H1 (cell line): Measurements from ENCODE around the gene ROBO2. TPM values are rescaled to one million over a fixed set of nuclear protein-coding genes. Genes with fewer than 3 reads are reported as not detected.

Source experiments
- CTCF ChIA-PET: fragments of 300-600 bp; sonication (Branson Sonifier 250); formaldehyde crosslinking; loops from one replicate; lab custom pipeline; 2021; ENCODE audit not compliant: partially characterized antibody; lab: Charles Lee
- POLR2A ChIA-PET: fragments of 300-600 bp; sonication (Branson Sonifier 250); formaldehyde crosslinking; loops from one replicate; lab custom pipeline; 2021; ENCODE audit warnings: inconsistent platforms; ENCODE audit not compliant: partially characterized antibody; lab: Charles Lee
- DNase-seq, 2 experiments: peaks; one replicate each; pipeline versions ENCODE4 v3.0.0 to v3.0.0-alpha.2; 2010 to 2022; ENCODE audit warnings: low spot score in 2 of 2, low read depth in 1 of 2, mixed read lengths in 1 of 2
- FAIRE-seq: peaks from 2 replicates; lab custom pipeline; 2011; peaks lifted over from hg19 to GRCh38; lab: Jason Lieb, UNC
- H2AFZ ChIP-seq: 2 replicates; pipeline ENCODE4 v1.8.1; 2012; ENCODE audit warnings: low read length, inconsistent platforms
- H2AK5ac ChIP-seq: 2 replicates; pipeline ENCODE4 v1.6.1; 2013; ENCODE audit warnings: low read depth, low read length
- H2BK120ac ChIP-seq: replicated peaks from 2 replicates; pipeline ENCODE3; 2013; ENCODE audit warnings: low read depth, low read length, inconsistent platforms
- H2BK12ac ChIP-seq: 2 replicates; pipeline ENCODE4 v1.6.1; 2013; ENCODE audit warnings: low read depth, low read length
- H2BK15ac ChIP-seq: 2 replicates; pipeline ENCODE4 v1.6.1; 2013; ENCODE audit warnings: low read length
- H2BK20ac ChIP-seq: 2 replicates; pipeline ENCODE4 v1.6.1; 2013; ENCODE audit warnings: low read length
- H2BK5ac ChIP-seq: 2 replicates; pipeline ENCODE4 v1.6.1; 2013; ENCODE audit warnings: low read depth, low read length
- H3K14ac ChIP-seq: 2 replicates; pipeline ENCODE4 v1.6.1; 2013; ENCODE audit warnings: inconsistent platforms; ENCODE audit not compliant: insufficient read length
- H3K18ac ChIP-seq: 2 replicates; pipeline ENCODE4 v1.6.1; 2013; ENCODE audit warnings: low read length; ENCODE audit errors: extremely low read depth
- H3K23ac ChIP-seq: 2 replicates; pipeline ENCODE4 v1.6.1; 2013; ENCODE audit warnings: inconsistent platforms; ENCODE audit not compliant: insufficient read length
- H3K23me2 ChIP-seq: 2 replicates; pipeline ENCODE4 v1.6.1; 2013; ENCODE audit warnings: low read depth, low read length
- H3K27ac ChIP-seq: 2 replicates; pipeline ENCODE4 v1.6.1; 2011; ENCODE audit warnings: low read depth, low read length, inconsistent platforms
- H3K27me3 ChIP-seq, 4 experiments: replicated peaks in 1 of 4; 1 replicate in 1 of 4; 2 replicates in 3 of 4; pipeline versions ENCODE4 v1.6.1 to v1.8.1; 2011 to 2013; ENCODE audit warnings: low read length in 3 of 4, mild to moderate bottlenecking in 3 of 4, inconsistent platforms in 2 of 4, mixed read lengths in 2 of 4, moderate library complexity in 1 of 4; ENCODE audit not compliant: control insufficient read depth in 3 of 4, insufficient read depth in 3 of 4; ENCODE audit errors: extremely low read depth in 1 of 4
- H3K36me3 ChIP-seq, 4 experiments: 2 replicates each; pipeline versions ENCODE4 v1.6.1 to v1.8.1; 2011 to 2013; ENCODE audit warnings: mild to moderate bottlenecking in 4 of 4, low read length in 3 of 4, moderate library complexity in 2 of 4, control low read depth in 1 of 4, inconsistent platforms in 1 of 4; ENCODE audit not compliant: insufficient read depth in 4 of 4, control insufficient read depth in 2 of 4
- H3K4ac ChIP-seq: replicated peaks from 2 replicates; pipeline ENCODE3; 2013; ENCODE audit warnings: low read length, low read depth, mixed read lengths, inconsistent platforms; ENCODE audit not compliant: insufficient read length
- H3K4me1 ChIP-seq, 4 experiments: replicated peaks in 1 of 4; 1 replicate in 1 of 4; 2 replicates in 3 of 4; pipeline versions ENCODE4 v1.6.1 to v1.8.1; 2011 to 2013; ENCODE audit warnings: low read length in 3 of 4, inconsistent platforms in 2 of 4, mixed read lengths in 1 of 4; ENCODE audit not compliant: insufficient read depth in 4 of 4, control insufficient read depth in 3 of 4
- H3K4me2 ChIP-seq, 2 experiments: 2 replicates each; pipeline versions ENCODE4 v1.6.1 to v1.8.1; 2011 to 2013; ENCODE audit warnings: low read depth in 2 of 2, low read length in 2 of 2, control low read depth in 1 of 2, inconsistent platforms in 1 of 2, mild to moderate bottlenecking in 1 of 2; ENCODE audit not compliant: insufficient read depth in 1 of 2
- H3K4me3 ChIP-seq, 4 experiments: fragments of 200-600, 300-600 bp in 1 of 4; sonication (generic), shearing (Covaris generic), sonication (Bioruptor Twin) in 1 of 4; 2 replicates each; pipeline versions ENCODE4 v1.5.1 to v1.8.1; 2011 to 2016; ENCODE audit warnings: low read length in 4 of 4, low read depth in 3 of 4, control low read depth in 2 of 4, inconsistent platforms in 2 of 4, mild to moderate bottlenecking in 2 of 4, mixed read lengths in 1 of 4, moderate library complexity in 1 of 4; ENCODE audit not compliant: insufficient read depth in 2 of 4; ENCODE audit errors: extremely low read depth in 1 of 4
- H3K56ac ChIP-seq: replicated peaks from 2 replicates; pipeline ENCODE3; 2013; ENCODE audit warnings: low read depth, mild to moderate bottlenecking, mixed read lengths, low read length, inconsistent platforms; ENCODE audit not compliant: insufficient read length
- H3K79me1 ChIP-seq: 2 replicates; pipeline ENCODE4 v1.6.1; 2013; ENCODE audit warnings: low read depth, low read length, control low read depth
- H3K79me2 ChIP-seq, 2 experiments: 2 replicates each; pipeline versions ENCODE4 v1.6.1 to v1.8.1; 2012 to 2013; ENCODE audit warnings: low read length in 2 of 2, mild to moderate bottlenecking in 2 of 2, inconsistent platforms in 1 of 2; ENCODE audit not compliant: insufficient read depth in 2 of 2, control insufficient read depth in 1 of 2
- H3K9ac ChIP-seq, 4 experiments: replicated peaks in 1 of 4; 1 replicate in 1 of 4; 2 replicates in 3 of 4; pipeline versions ENCODE4 v1.6.1 to v1.8.1; 2011 to 2013; ENCODE audit warnings: low read depth in 3 of 4, low read length in 3 of 4, control low read depth in 2 of 4, mild to moderate bottlenecking in 2 of 4, moderate library complexity in 2 of 4, inconsistent platforms in 1 of 4; ENCODE audit errors: extremely low read depth in 1 of 4
- H3K9me3 ChIP-seq, 2 experiments: 2 replicates each; pipeline versions ENCODE4 v1.6.1 to v1.8.1; 2012 to 2013; ENCODE audit warnings: mild to moderate bottlenecking in 2 of 2, moderate library complexity in 2 of 2, control low read depth in 1 of 2, inconsistent platforms in 1 of 2, low read depth in 1 of 2, low read length in 1 of 2, mixed read lengths in 1 of 2; ENCODE audit not compliant: insufficient read depth in 2 of 2
- H4K20me1 ChIP-seq, 2 experiments: replicated peaks in 1 of 2; 2 replicates each; pipeline versions ENCODE3 to v1.8.1; 2011 to 2013; ENCODE audit warnings: inconsistent platforms in 2 of 2, low read length in 2 of 2, mild to moderate bottlenecking in 1 of 2; ENCODE audit not compliant: insufficient read depth in 2 of 2, control insufficient read depth in 1 of 2
- H4K5ac ChIP-seq: 2 replicates; pipeline ENCODE4 v1.6.1; 2013; ENCODE audit warnings: low read length, low read depth, mixed read lengths, inconsistent platforms; ENCODE audit not compliant: insufficient read length
- H4K8ac ChIP-seq: 2 replicates; pipeline ENCODE4 v1.8.0; 2013; ENCODE audit warnings: mild to moderate bottlenecking, moderate library complexity, low read length, inconsistent platforms; ENCODE audit not compliant: insufficient read depth; ENCODE audit errors: extremely low read depth
- H4K91ac ChIP-seq: replicated peaks from 2 replicates; pipeline ENCODE3; 2013; ENCODE audit warnings: low read length, mixed read lengths, inconsistent platforms; ENCODE audit not compliant: insufficient read length
- BACH1 ChIP-seq: IDR thresholded peaks from 2 replicates; pipeline ENCODE4 v1.6.1; 2012; ENCODE audit warnings: low read length, improper control_type of control experiment
- BCL11A ChIP-seq, 2 experiments: IDR thresholded peaks; one replicate each; pipeline ENCODE4 v1.6.1; 2011; ENCODE audit warnings: low read depth in 2 of 2, low read length in 2 of 2, mild to moderate bottlenecking in 2 of 2
- CEBPB ChIP-seq: IDR thresholded peaks from 2 replicates; pipeline ENCODE4 v1.6.1; 2012; ENCODE audit warnings: low read depth, low read length
- CHD1 ChIP-seq: IDR thresholded peaks from 2 replicates; pipeline ENCODE4 v1.6.1; 2012; ENCODE audit warnings: low read depth, low read length, improper control_type of control experiment
- FOSL1 ChIP-seq: IDR thresholded peaks from 2 replicates; pipeline ENCODE4 v1.6.1; 2011; ENCODE audit warnings: mild to moderate bottlenecking, low read depth, low read length, moderate library complexity; ENCODE audit not compliant: insufficient read depth
- HDAC2 ChIP-seq, 2 experiments: fragments of 300-600 bp in 1 of 2; sonication (generic) in 1 of 2; IDR thresholded peaks; 2 replicates each; pipeline ENCODE4 v1.6.1; 2011 to 2012; ENCODE audit warnings: low read depth in 2 of 2, low read length in 2 of 2, mild to moderate bottlenecking in 2 of 2, moderate library complexity in 2 of 2, borderline replicate concordance in 1 of 2, inconsistent platforms in 1 of 2
- HDAC6 ChIP-seq: IDR thresholded peaks from one replicate; pipeline ENCODE4 v1.7.1; 2012; ENCODE audit warnings: low read depth, mild to moderate bottlenecking, inconsistent platforms, low read length, moderate library complexity
- KDM1A ChIP-seq: fragments of 200-600, 300-600 bp; sonication (generic); IDR thresholded peaks from 2 replicates; pipeline ENCODE4 v1.7.1; 2016; ENCODE audit warnings: mild to moderate bottlenecking, low read length, borderline replicate concordance
- KDM4A ChIP-seq: IDR thresholded peaks from one replicate; pipeline ENCODE4 v1.7.1; 2012; ENCODE audit warnings: low read depth, mild to moderate bottlenecking, moderate library complexity, low read length, inconsistent platforms; ENCODE audit not compliant: severe bottlenecking
- RXRA ChIP-seq: IDR thresholded peaks from 2 replicates; pipeline ENCODE4 v1.6.1; 2011; ENCODE audit warnings: low read depth, mild to moderate bottlenecking, low read length, moderate library complexity; ENCODE audit not compliant: insufficient read depth
- SIRT6 ChIP-seq: IDR thresholded peaks from one replicate; pipeline ENCODE4 v1.7.1; 2012; ENCODE audit warnings: low read length, inconsistent platforms
- SRF ChIP-seq: IDR thresholded peaks from 2 replicates; pipeline ENCODE4 v1.6.1; 2011; ENCODE audit warnings: mild to moderate bottlenecking, low read depth, low read length, moderate library complexity
- TAF1 ChIP-seq: IDR thresholded peaks from 2 replicates; pipeline ENCODE4 v1.6.1; 2011; ENCODE audit warnings: mild to moderate bottlenecking, low read depth, low read length
- WGBS, 2 experiments: shearing (Covaris generic) in 1 of 2; methylation state at CpG; one replicate each; pipeline versions ENCODE4 v1.1.6 to v1.1.7; 2013 to 2015; ENCODE audit warnings: low lambda C conversion rate in 2 of 2, mixed read lengths in 2 of 2, inconsistent platforms in 1 of 2, low coverage in 1 of 2, missing lambda C conversion rate in 1 of 2; ENCODE audit not compliant: insufficient replicate concordance in 2 of 2, insufficient coverage in 1 of 2, insufficient read length in 1 of 2; ENCODE audit errors: extremely low coverage in 1 of 2, missing lambda C conversion rate in 1 of 2; 5-methylcytosine and 5-hydroxymethylcytosine counted together
- polyA plus RNA-seq, 7 experiments: library from polyadenylated mRNA; depleted of rRNA in 3 of 7; stranded (reverse) in 5 of 7; unstranded in 2 of 7; fragments of >200 nt in 5 of 7; fragments of 200-250 nt in 2 of 7; gene quantifications; 1 replicate in 5 of 7; 2 replicates in 1 of 7; 4 replicates in 1 of 7; pipeline versions ENCODE4 v1.2.1 to v1.2.3, GENCODE V29; 2011 to 2013; ENCODE audit warnings: missing spikeins in 2 of 7, mixed read lengths in 2 of 7
- total RNA-seq: library from RNA; stranded (reverse); fragmentation: NEBNext Ultra II Directional; extraction: Animal tissue kit (Norgen Biotek cat#: 25700); gene quantifications from 2 replicates; pipeline ENCODE4 v1.2.1, GENCODE V29; 2021
- TF ChIP-seq, protein P1 (sequence below): IDR thresholded peaks from 2 replicates; pipeline ENCODE4 v1.6.1; 2012; ENCODE audit warnings: inconsistent platforms

Gene ROBO2
- total and polyA plus RNA-seq, 2 of the 8 experiments (the other 6 are each of a cell fraction or from before 2014, with no cell fraction given), result 1.5 to 2.9 TPM

- FAIRE-seq, result no peak
- no peak for TF ChIP-seq KDM4A
- TF ChIP-seq RXRA, result no peak
- no peak for TF ChIP-seq CEBPB
- TF ChIP-seq, protein P1, sequence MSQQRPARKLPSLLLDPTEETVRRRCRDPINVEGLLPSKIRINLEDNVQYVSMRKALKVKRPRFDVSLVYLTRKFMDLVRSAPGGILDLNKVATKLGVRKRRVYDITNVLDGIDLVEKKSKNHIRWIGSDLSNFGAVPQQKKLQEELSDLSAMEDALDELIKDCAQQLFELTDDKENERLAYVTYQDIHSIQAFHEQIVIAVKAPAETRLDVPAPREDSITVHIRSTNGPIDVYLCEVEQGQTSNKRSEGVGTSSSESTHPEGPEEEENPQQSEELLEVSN, result no peak
- TF ChIP-seq FOSL1, result no peak
- TF ChIP-seq KDM1A, result no peak
- TF ChIP-seq SRF, result no peak
- TF ChIP-seq BCL11A (IDR thresholded peaks at IDR 0.05; ENCODE audit: low read depth in 2 of 2, low read length in 2 of 2), result no peak
- TF ChIP-seq TAF1, result no peak
- TF ChIP-seq HDAC2 (IDR thresholded peaks at IDR 0.05; ENCODE audit: borderline replicate concordance in 1 of 2, low read depth in 2 of 2, low read length in 2 of 2), result no peak
- TF ChIP-seq SIRT6, result no peak
- TF ChIP-seq CHD1, result no peak
- TF ChIP-seq BACH1, result no peak
- TF ChIP-seq HDAC6, result no peak
These were observed 146.4 kb downstream of the ROBO2 start for GRCh38 chr3:77186319-77186718.

More at GRCh38 chr3:77186319-77186718, 146.4 kb downstream of the ROBO2 start:
- H2BK5ac ChIP-seq, result no peak overlapping the region
- WGBS, 2 experiments, result 33% methylated on average over 1 of the region's 1 CpG; no CpG with 5 or more reads in 1 of the 2 experiments
- H2BK12ac ChIP-seq, result no peak overlapping the region
- H3K79me2 ChIP-seq, result no peaks in the 10 kb centered on the region
- H4K5ac ChIP-seq, result no peak overlapping the region
- H3K27ac ChIP-seq, result no peak overlapping the region
- no peak overlapping the region for H3K4me3 ChIP-seq
- H3K79me1 ChIP-seq, result no peaks in the 10 kb centered on the region
- no peak overlapping the region for H3K18ac ChIP-seq
- no peak overlapping the region for H2AK5ac ChIP-seq
- no peak overlapping the region for H3K4me2 ChIP-seq
- no peak overlapping the region for H2BK120ac ChIP-seq
- H3K23ac ChIP-seq, result no peak overlapping the region
- no peak for DNase-seq
- peaks cover 0 to 2% (median 0%) of the 10 kb centered on the region in 4 experiments; a peak in 1 of 7 replicates for H3K4me1 ChIP-seq
- CTCF ChIA-PET, result interaction anchor here (0.6 to 1.4 kb wide), 4 partner anchors 28 to 134 kb away, joined by 3 to 5 read pairs (median 3); no protein-coding TSS in a partner anchor
- H3K9ac ChIP-seq, result no peak overlapping the region
- no peaks in the 10 kb centered on the region for H4K20me1 ChIP-seq
- no peak overlapping the region for H3K4ac ChIP-seq
- H3K27me3 ChIP-seq, result peaks cover 0 to 1% (median 0%) of the 10 kb centered on the region in 4 experiments; a peak in 1 of 7 replicates
- H3K9me3 ChIP-seq, result no peaks in the 10 kb centered on the region
- no peaks in the 10 kb centered on the region for H3K23me2 ChIP-seq
- no peak overlapping the region for H3K56ac ChIP-seq
- H4K8ac ChIP-seq, result no peak overlapping the region
- no peak overlapping the region for H4K91ac ChIP-seq
- no peaks in the 10 kb centered on the region for H3K36me3 ChIP-seq
- no peak overlapping the region for H2AFZ ChIP-seq
- H3K14ac ChIP-seq, result no peak overlapping the region
- POLR2A ChIA-PET, result no interaction called here
- no peak overlapping the region for H2BK20ac ChIP-seq
- no peak overlapping the region for H2BK15ac ChIP-seq
